Panc1 (cell line): ENCODE measurements around the gene CCNL2. TPM values are rescaled to one million over a fixed set of nuclear protein-coding genes. Genes with fewer than 3 reads are reported as not detected.

Source experiments
- ATAC-seq: fragments of 200-7000 bp; cut with Tn5 transposase; 2 replicates; pipeline ENCODE4 v1.9.1; 2020; ENCODE audit warnings: mild to moderate bottlenecking, moderate library complexity
- BruUV-seq: library from RNA; stranded (reverse); fragments of 400-500 nt; replicated peaks from 2 replicates; lab custom pipeline; 2021; lab: Mats Ljungman, UMichigan
- CTCF ChIA-PET: fragments of 300-600 bp; sonication (Branson Sonifier 250); formaldehyde crosslinking; loops from one replicate; lab custom pipeline; 2022; ENCODE audit warnings: antibody characterized with exemption; lab: Charles Lee
- POLR2A ChIA-PET: fragments of 300-600 bp; sonication (Branson Sonifier 250); formaldehyde crosslinking; loops from one replicate; lab custom pipeline; 2022; ENCODE audit warnings: antibody characterized with exemption; lab: Charles Lee
- DNase-seq: peaks from one replicate; pipeline ENCODE4 v3.0.0-alpha.2; 2010; ENCODE audit warnings: low read depth, low spot score
- H3K27ac ChIP-seq: 2 replicates; pipeline ENCODE4 v1.5.1; 2011; ENCODE audit warnings: mild to moderate bottlenecking, low read length, inconsistent platforms
- H3K27me3 ChIP-seq: fragments of 200-500 bp; sonication (Bioruptor generic); 2 replicates; pipeline ENCODE4 v1.6.0; 2014; ENCODE audit warnings: low read length, inconsistent platforms; ENCODE audit not compliant: control insufficient read depth, insufficient read depth
- H3K36me3 ChIP-seq: fragments of 200-500 bp; sonication (Bioruptor generic); 2 replicates; pipeline ENCODE4 v1.5.1; 2014; ENCODE audit warnings: inconsistent platforms, mild to moderate bottlenecking, low read length, moderate library complexity; ENCODE audit not compliant: control insufficient read depth, insufficient read depth
- H3K4me1 ChIP-seq: 2 replicates; pipeline ENCODE4 v1.5.1; 2011; ENCODE audit warnings: inconsistent platforms, mild to moderate bottlenecking, low read length, moderate library complexity; ENCODE audit not compliant: control insufficient read depth, insufficient read depth
- H3K4me3 ChIP-seq, 2 experiments: 2 replicates each; pipeline ENCODE4 v1.5.1; 2011 to 2012; ENCODE audit warnings: low read depth in 2 of 2, low read length in 2 of 2, mild to moderate bottlenecking in 2 of 2, inconsistent platforms in 1 of 2, moderate library complexity in 1 of 2
- H3K9me3 ChIP-seq: fragments of 200-500 bp; sonication (Bioruptor generic); 2 replicates; pipeline ENCODE4 v1.5.1; 2014; ENCODE audit warnings: low read depth, mild to moderate bottlenecking, inconsistent platforms, low read length, moderate library complexity; ENCODE audit not compliant: control insufficient read depth, insufficient read depth
- POLR2AphosphoS5 ChIP-seq: IDR thresholded peaks from 2 replicates; pipeline ENCODE4 v1.6.1; 2012; ENCODE audit warnings: mild to moderate bottlenecking, low read depth, low read length, moderate library complexity
- SIN3A ChIP-seq: IDR thresholded peaks from 2 replicates; pipeline ENCODE4 v1.6.1; 2012; ENCODE audit warnings: low read depth, mild to moderate bottlenecking, low read length, moderate library complexity, borderline replicate concordance; ENCODE audit not compliant: insufficient read depth
- TCF7L2 ChIP-seq: IDR thresholded peaks from 2 replicates; pipeline ENCODE4 v1.6.1; 2011; ENCODE audit warnings: mild to moderate bottlenecking, low read depth, low read length, inconsistent platforms
- in situ Hi-C: cut with HindIII; loops from 2 replicates; pipeline ENCODE4 v1.10.0; 2016; ENCODE audit warnings: low sequenced_read_pairs, low pct_unique_long_range_greater_than_20kb
- intact Hi-C: fragments of 100-400 bp; cut with micrococcal nuclease; formaldehyde crosslinking; loops from one replicate; pipeline ENCODE4 v1.10.0; 2022; ENCODE audit not compliant: unreplicated experiment
- microRNA-seq: library from miRNA; unstranded; fragments of <30 nt; microRNA quantifications from one replicate; pipeline ENCODE4 v1.1.0, GENCODE V29; 2020; ENCODE audit not compliant: unreplicated experiment
- total RNA-seq: library from RNA; stranded (reverse); gene quantifications from one replicate; pipeline ENCODE4 v1.2.1, GENCODE V29; 2021; ENCODE audit not compliant: unreplicated experiment
- TF ChIP-seq, protein P1 (sequence below), 2 experiments: IDR thresholded peaks; 2 replicates each; pipeline ENCODE4 v1.6.1; 2011 to 2012; ENCODE audit warnings: low read depth in 2 of 2, control low read depth in 1 of 2, low read length in 1 of 2, mild to moderate bottlenecking in 1 of 2, moderate library complexity in 1 of 2; ENCODE audit not compliant: insufficient read depth in 1 of 2
- TF ChIP-seq, protein P2 (sequence below): fragments of 450-650 bp; IDR thresholded peaks from 2 replicates; pipeline ENCODE4 v1.5.1; 2017; ENCODE audit warnings: mild to moderate bottlenecking

Gene CCNL2
- total RNA-seq, 1 experiment from 2014 or later = 297 TPM

DNA sequence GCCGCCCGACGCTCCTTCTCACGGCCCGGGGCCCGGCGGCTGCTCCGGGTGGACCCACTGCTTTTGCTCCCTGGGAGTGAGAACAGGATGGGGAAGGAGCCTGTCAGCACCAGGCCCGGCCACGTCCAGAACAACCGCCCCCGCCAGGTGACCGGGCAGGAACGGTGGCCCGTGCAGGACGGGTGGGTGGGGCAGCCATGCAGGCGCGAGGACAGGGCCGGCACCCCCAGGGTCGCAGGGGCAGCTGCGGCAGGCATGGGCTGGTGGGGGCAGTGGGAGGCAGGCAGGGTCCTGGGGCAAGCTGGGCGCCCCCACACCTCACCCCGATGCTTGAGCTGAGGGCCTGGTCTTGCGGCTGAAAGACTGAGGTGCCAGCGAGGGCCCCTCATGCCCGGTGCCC, 62.7 kb downstream of the CCNL2 start:
- Histone ChIP-seq H3K4me1 (no peaks in the 10 kb centered on the region), H3K36me3 (no peaks in the 10 kb centered on the region), H3K27me3 (no peaks in the 10 kb centered on the region), H3K27ac (no peak overlapping the region), H3K4me3 (no peak overlapping the region), H3K9me3 (no peaks in the 10 kb centered on the region)
- POLR2A ChIA-PET = no interaction called here
- no peak for ATAC-seq
- TF ChIP-seq POLR2AphosphoS5 (no peak), SIN3A (no peak), TCF7L2 (no peak)
- DNase-seq = no peak
- intact Hi-C loops = no loop called here
- CTCF ChIA-PET = no interaction called here
- in situ Hi-C loops = no loop called here
- BruUV-seq = no TSS peak

DNA sequence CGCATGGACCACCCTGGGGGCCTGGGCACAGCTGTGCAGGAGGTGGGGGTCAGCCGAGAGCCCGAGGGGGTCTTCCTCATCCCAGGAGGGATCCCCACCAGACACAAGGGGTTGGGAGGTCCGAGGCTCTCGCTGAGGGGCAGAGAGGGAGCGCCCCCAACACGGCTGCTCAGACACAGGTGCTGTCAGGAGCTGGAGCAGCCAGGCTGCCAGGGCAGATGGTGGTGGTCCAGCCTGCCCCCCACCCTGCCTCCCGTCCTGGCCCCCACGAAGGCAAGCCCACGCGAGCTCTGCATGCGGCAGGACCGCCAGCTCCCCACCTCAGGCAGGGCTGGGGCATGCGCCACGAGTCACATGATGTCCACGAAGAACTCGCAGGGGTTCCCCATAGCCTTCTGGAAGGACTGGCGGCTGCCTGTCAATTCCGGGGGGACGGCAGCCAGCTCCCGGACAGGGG, 63.3 kb downstream of the CCNL2 start:
- Histone ChIP-seq H3K9me3 (no peaks in the 10 kb centered on the region), H3K36me3 (no peaks in the 10 kb centered on the region), H3K27me3 (no peaks in the 10 kb centered on the region), H3K4me3 (no peak overlapping the region), H3K27ac (no peak overlapping the region), H3K4me1 (no peaks in the 10 kb centered on the region)
- no TSS peak for BruUV-seq
- in situ Hi-C loops = no loop called here
- no peak for DNase-seq
- ChIA-PET POLR2A (no interaction called here), CTCF (no interaction called here)
- no peak for ATAC-seq
- TF ChIP-seq SIN3A (no peak), POLR2AphosphoS5 (no peak), TCF7L2 (no peak)
- TF ChIP-seq, protein P1, sequence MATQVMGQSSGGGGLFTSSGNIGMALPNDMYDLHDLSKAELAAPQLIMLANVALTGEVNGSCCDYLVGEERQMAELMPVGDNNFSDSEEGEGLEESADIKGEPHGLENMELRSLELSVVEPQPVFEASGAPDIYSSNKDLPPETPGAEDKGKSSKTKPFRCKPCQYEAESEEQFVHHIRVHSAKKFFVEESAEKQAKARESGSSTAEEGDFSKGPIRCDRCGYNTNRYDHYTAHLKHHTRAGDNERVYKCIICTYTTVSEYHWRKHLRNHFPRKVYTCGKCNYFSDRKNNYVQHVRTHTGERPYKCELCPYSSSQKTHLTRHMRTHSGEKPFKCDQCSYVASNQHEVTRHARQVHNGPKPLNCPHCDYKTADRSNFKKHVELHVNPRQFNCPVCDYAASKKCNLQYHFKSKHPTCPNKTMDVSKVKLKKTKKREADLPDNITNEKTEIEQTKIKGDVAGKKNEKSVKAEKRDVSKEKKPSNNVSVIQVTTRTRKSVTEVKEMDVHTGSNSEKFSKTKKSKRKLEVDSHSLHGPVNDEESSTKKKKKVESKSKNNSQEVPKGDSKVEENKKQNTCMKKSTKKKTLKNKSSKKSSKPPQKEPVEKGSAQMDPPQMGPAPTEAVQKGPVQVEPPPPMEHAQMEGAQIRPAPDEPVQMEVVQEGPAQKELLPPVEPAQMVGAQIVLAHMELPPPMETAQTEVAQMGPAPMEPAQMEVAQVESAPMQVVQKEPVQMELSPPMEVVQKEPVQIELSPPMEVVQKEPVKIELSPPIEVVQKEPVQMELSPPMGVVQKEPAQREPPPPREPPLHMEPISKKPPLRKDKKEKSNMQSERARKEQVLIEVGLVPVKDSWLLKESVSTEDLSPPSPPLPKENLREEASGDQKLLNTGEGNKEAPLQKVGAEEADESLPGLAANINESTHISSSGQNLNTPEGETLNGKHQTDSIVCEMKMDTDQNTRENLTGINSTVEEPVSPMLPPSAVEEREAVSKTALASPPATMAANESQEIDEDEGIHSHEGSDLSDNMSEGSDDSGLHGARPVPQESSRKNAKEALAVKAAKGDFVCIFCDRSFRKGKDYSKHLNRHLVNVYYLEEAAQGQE (IDR thresholded peaks at IDR 0.05; ENCODE audit: insufficient read depth in 1 of 2, low read depth in 2 of 2, low read length in 1 of 2) = no peak
- TF ChIP-seq, protein P2, sequence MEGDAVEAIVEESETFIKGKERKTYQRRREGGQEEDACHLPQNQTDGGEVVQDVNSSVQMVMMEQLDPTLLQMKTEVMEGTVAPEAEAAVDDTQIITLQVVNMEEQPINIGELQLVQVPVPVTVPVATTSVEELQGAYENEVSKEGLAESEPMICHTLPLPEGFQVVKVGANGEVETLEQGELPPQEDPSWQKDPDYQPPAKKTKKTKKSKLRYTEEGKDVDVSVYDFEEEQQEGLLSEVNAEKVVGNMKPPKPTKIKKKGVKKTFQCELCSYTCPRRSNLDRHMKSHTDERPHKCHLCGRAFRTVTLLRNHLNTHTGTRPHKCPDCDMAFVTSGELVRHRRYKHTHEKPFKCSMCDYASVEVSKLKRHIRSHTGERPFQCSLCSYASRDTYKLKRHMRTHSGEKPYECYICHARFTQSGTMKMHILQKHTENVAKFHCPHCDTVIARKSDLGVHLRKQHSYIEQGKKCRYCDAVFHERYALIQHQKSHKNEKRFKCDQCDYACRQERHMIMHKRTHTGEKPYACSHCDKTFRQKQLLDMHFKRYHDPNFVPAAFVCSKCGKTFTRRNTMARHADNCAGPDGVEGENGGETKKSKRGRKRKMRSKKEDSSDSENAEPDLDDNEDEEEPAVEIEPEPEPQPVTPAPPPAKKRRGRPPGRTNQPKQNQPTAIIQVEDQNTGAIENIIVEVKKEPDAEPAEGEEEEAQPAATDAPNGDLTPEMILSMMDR = no peak
- intact Hi-C loops = no loop called here

Small RNAs within 50 kb of the gene (microRNA-seq; reads per million reads assigned to microRNA genes)
- gene MIR6808 = not detected

Other genes with a start within 250 kb of the CCNL2 start
- not detected for gene TTLL10, start 225.5 kb downstream of the CCNL2 start, total RNA-seq
- gene TNFRSF18, start 192.7 kb downstream of the CCNL2 start, total RNA-seq = 4.3 TPM
- 0.62 TPM for gene TNFRSF4, start 185.2 kb downstream of the CCNL2 start, total RNA-seq
- 335 TPM for gene SDF4, start 167.3 kb downstream of the CCNL2 start, total RNA-seq
- gene B3GALT6, start 167.1 kb downstream of the CCNL2 start, total RNA-seq = 46.4 TPM
- gene C1QTNF12, start 152.6 kb downstream of the CCNL2 start, total RNA-seq = 41.4 TPM
- 101 TPM for gene UBE2J2, start 125.5 kb downstream of the CCNL2 start, total RNA-seq
- 9.8 TPM for gene SCNN1D, start 118.9 kb downstream of the CCNL2 start, total RNA-seq
- gene ACAP3, start 91.4 kb downstream of the CCNL2 start, total RNA-seq = 30.7 TPM
- gene PUSL1, start 90.7 kb downstream of the CCNL2 start, total RNA-seq = 46.9 TPM
- gene INTS11, start 74.7 kb downstream of the CCNL2 start, total RNA-seq = 114 TPM
- gene CPTP, start 74.5 kb downstream of the CCNL2 start, total RNA-seq = 52.2 TPM
- gene TAS1R3, start 68.1 kb downstream of the CCNL2 start, total RNA-seq = 0.31 TPM
- 144 TPM for gene DVL1, start 49.9 kb downstream of the CCNL2 start, total RNA-seq
- 96.0 TPM for gene MXRA8, start 40.8 kb downstream of the CCNL2 start, total RNA-seq
- gene AURKAIP1, start 24.1 kb downstream of the CCNL2 start, total RNA-seq = 335 TPM
- 196 TPM for gene MRPL20, start 8.0 kb upstream of the CCNL2 start, total RNA-seq
- gene ANKRD65, start 21.9 kb upstream of the CCNL2 start, total RNA-seq = 1.9 TPM
- 858 TPM for gene VWA1, start 36.4 kb upstream of the CCNL2 start, total RNA-seq
- gene ATAD3C, start 50.4 kb upstream of the CCNL2 start, total RNA-seq = 10.6 TPM
- 104 TPM for gene ATAD3B, start 72.4 kb upstream of the CCNL2 start, total RNA-seq
- 57.5 TPM for gene ATAD3A, start 112.8 kb upstream of the CCNL2 start, total RNA-seq
- 4.1 TPM for gene TMEM240, start 141.3 kb upstream of the CCNL2 start, total RNA-seq
- 217 TPM for gene SSU72, start 175.5 kb upstream of the CCNL2 start, total RNA-seq
- gene FNDC10, start 200.8 kb upstream of the CCNL2 start, total RNA-seq = 16.2 TPM
- 74.5 TPM for gene MIB2, start 216.2 kb upstream of the CCNL2 start, total RNA-seq
- gene MMP23B, start 232.8 kb upstream of the CCNL2 start, total RNA-seq = 5.0 TPM